ENCODE results near the gene WWTR1. TPM values are rescaled to one million over a fixed set of nuclear protein-coding genes. Genes with fewer than 3 reads are reported as not detected.

Gene WWTR1
- total and polyA plus RNA-seq, 2 of the 8 experiments (the other 6 are each of a cell fraction or from before 2014, with no cell fraction given), result 15.7 to 18.6 TPM

GRCh38 chr3:149560001-149560400, 97.8 kb downstream of the WWTR1 start (continued):
- TF ChIP-seq KDM1A (IDR thresholded peaks at IDR 0.05; ENCODE audit: borderline replicate concordance, low read length), result no peak
